Measurements from ENCODE around the gene NT5DC1.
"Not testable (repeated sequence)": the region's sequence is repeated elsewhere in the genome, so short reads cannot be mapped to it uniquely, and the experiment has no call there.

Gene NT5DC1

GRCh38 chr6:116280933-116281316, 180.3 kb downstream of the NT5DC1 start:
- no peak for DNase-seq

GRCh38 chr6:116282698-116283097, 182.0 kb downstream of the NT5DC1 start:
- no peak for DNase-seq

- no peak for DNase-seq
Observed at GRCh38 chr6:116283191-116283590, 182.5 kb downstream of the NT5DC1 start.

DNA sequence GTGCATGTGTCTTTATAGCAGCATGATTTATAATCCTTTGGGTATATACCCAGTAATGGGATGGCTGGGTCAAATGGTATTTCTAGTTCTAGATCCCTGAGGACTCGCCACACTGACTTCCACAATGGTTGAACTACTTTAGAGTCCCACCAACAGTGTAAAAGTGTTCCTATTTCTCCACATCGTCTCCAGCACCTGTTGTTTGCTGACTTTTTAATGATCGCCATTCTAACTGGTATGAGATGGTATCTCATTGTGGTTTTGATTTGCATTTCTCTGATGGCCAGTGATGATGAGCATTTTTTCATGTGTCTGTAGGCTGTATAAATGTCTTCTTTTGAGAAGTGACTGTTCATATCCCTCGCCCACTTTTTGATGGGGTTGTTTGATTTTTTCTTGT, 184.3 kb downstream of the NT5DC1 start:
- not testable (repeated sequence) for DNase-seq

DNA sequence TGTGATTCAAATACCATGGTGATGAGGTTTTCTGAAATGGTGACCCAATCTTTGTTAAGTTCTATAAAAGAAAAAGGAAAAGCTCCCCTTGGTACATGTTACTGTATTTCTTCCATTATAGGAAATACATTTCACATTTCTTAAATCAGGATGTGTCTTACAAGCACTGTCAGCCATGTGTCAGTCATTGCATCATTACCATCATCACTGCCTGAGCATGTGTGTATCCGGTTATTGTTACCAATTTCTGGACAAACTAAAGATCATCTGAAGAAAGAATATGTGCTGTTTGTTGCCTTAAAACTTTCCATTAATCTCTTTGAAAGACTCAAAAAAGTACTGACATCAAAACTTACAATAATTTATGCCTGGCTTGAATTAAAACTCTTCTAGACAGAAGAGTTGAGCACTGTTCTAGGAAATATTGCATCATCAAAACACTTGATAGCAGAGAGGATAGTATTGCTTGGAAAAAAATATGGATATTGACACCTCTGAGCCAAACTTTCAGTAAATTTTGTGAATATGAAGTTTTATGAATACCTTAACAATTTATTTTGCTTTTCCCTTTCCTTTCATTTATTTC, 186.2 kb downstream of the NT5DC1 start:
- peak; percentile 48 for DNase-seq

DNA sequence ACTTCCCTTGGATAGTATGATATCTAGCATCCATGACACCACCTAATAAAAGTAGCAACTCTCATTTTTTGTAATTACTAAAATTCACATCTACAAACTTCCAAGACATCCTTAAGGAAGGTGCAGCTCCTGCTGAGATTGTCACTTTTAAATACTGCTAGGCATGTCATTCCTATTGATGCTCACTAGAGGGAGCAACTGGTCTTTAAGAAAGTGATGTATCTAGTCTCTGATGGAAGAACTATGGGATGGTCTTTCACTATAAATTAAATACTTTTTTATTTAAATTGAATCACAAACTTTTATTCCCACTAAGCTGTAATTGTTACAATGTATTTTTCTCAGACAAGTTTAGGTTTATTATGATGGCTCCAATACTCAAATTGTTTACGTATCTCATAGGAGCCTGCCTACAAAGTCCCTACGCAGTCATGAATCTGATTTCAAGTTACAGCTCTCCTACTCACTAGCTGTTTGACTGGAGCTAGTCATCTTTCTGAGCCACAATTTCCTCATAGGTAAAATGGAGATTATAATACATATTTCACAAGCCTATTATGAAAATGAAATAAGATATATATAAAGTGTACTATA, 187.1 kb downstream of the NT5DC1 start:
- peak; percentile 70 for DNase-seq

- DNase-seq, result no peak
Observed at GRCh38 chr6:116289876-116290275, 189.2 kb downstream of the NT5DC1 start.

GRCh38 chr6:116290799-116291198, 190.1 kb downstream of the NT5DC1 start:
- no peak for DNase-seq

DNA sequence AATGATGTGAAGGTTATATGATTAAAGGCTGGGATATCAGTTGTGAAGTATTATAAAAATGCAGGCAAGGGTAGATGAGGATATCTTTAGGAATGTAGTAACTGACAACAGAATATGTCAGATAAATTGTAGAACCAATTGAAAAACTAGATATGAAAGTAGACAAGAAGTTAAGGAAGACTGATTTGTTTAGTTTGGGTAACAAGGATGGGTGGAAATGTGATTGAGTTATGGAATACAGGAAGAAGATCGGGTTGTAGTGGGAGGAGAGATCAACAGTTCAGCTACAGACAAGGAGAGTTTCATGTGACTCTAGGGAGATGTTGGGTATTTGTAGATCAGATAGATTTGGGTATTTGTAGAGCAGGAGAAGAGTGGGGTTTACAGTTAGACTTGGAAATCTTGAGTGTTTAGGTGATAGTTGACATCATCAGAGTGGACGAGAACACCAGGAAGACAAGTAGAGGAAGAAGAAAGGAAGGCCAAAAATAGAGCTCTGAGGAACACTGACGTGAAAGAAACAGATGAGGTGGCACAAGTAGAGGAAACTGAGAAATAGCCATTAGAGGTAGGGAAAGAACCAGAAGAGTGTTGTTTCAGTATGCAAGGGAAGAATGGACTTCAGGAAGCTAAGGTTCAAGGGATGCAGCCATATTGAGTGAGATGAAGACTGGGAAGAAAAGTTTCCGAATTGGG, 191.2 kb downstream of the NT5DC1 start:
- DNase-seq, result peak; percentile 16

DNA sequence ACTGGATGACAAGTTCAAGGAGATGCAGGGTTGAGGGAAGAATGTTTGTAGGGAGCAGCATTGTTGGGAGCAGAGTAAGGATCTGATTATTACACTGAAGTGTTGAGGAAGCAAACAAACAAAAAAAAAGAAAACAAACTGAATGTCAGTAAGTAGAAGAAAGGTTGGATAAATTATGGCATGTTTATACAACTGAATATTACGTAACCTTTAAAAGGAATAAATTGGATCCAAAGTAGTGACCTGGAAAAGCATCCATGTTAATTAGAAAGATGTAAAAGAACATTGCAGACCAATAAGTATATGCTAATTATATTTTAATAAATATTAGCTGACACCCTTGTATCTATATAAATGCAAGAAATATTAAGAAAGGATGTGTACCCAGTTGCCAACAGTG, 191.9 kb downstream of the NT5DC1 start:
- no peak for DNase-seq

GRCh38 chr6:116298273-116298672, 197.6 kb downstream of the NT5DC1 start:
- no peak for DNase-seq

DNA sequence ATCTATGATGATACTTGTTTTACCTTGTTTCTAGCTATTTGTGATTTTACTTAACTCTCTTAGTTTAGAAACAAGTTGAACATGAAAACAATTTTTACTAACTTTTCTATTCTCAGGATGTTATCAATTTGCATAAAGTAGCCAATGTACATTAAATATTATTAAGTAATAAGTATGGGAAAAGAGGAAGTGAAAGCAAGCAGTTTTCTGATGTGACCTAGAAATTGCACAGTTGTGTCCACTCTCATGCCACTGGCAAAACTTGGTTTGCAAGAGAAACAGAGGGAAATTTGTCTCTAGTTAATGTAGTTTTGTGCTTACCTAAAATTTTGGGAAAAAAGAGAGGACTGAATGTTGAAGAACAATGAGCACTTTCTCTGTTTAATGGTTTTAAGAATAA, 198.3 kb downstream of the NT5DC1 start:
- DNase-seq, result peak; percentile 70

Data from suppressor macrophage treated with lipopolysaccharide for 4 hours (primary cell).